GM21381 (cell line): Measurements from ENCODE around the gene E2F6.

Experiments used
- ATAC-seq: cut with Tn5 transposase; IDR thresholded peaks from one replicate; pipeline ENCODE4 v1.9.1; 2021; ENCODE audit warnings: mild to moderate bottlenecking, moderate library complexity; ENCODE audit not compliant: unreplicated experiment

Gene E2F6

DNA sequence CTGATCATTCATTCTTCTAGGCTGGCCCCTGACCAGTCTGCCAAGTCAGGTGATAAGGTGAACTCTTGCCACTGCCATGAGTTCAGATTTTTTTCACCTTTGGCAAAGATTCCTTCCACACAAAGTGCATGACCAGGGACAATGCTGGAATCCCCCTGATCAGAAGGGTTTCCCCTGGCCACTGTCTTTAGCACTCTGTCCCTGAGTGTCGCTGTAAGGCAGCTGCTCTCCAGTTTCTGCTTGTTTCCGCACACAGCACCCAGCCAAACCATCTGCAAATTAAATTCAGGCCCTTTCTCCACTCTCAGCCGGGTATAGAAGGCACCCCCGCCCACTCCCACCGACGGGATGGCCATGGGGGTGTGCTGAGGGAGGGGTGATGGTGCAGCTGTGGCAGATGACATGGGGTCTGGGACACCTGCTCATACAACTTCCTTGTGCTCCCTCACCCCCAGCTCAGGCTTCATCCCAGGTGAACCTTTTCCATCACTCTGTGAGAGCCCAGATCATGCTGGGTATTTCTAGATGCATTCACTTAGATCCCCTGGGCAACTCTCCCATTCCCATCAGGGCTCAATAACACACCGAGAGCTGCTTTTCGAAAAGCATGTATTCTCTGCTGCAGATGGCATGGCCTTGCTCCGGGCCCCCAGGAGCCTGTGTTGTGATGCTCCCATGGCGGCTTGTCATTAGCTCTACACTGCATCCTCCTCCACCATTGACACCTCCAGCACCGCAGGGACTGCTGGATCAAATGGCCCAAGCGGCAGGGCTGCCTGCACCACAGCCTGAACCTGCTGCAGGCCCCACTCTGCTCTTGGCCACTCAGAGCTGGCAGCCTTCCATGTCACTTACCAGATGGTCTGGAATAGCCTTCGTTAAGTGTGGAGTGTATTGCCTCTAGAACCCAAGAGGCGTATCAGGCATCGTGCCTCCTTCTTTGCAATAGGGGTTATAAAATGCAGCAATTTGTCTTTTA lies 69.2 kb downstream of the E2F6 start:
- ATAC-seq: no peak

DNA sequence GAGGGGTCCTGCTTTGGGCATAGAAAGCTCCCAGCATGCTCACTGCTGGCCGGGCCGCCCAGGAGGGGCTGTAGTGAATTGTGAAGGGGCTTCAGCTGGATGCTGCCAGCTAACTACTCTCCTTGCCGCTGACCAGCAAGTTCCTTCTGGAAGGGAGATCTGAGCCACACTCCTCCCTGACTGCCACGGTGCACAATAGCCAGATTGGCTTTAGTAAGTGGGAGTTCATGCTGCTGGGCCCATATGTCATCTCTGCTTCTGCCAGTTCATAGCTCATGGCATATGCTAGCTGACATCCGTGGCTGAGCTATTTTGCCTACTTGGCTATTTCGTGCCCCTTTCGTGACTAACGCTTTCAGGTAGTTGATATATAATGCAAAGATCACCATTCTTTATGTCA lies 69.9 kb downstream of the E2F6 start:
- no peak for ATAC-seq

DNA sequence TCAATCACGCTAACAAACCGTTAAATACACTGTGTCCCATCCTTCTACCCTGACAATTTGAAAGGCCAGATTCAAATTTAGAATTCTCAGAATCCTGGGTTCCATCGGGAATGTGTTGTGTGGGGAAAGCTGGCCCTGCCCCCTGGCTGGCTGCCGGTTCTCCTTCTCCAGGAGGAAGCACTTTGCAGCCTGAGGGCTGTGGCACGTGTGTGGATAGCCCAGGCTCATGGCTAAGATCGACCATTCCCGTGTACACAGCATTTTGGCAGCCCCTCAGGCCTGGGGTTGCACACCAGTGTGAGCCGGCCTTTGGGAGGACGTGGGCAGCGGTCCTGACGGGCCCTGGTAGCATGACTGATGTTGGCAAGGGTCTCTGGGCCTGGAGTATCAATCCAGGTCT lies 70.6 kb downstream of the E2F6 start:
- ATAC-seq: no peak
